ENCODE data around the gene EPS15. TPM values are rescaled to one million over a fixed set of nuclear protein-coding genes. Genes with fewer than 3 reads are reported as not detected.

EPS15 gene
- total RNA-seq, 1 donor from 2014 or later: 20.6 TPM

DNA sequence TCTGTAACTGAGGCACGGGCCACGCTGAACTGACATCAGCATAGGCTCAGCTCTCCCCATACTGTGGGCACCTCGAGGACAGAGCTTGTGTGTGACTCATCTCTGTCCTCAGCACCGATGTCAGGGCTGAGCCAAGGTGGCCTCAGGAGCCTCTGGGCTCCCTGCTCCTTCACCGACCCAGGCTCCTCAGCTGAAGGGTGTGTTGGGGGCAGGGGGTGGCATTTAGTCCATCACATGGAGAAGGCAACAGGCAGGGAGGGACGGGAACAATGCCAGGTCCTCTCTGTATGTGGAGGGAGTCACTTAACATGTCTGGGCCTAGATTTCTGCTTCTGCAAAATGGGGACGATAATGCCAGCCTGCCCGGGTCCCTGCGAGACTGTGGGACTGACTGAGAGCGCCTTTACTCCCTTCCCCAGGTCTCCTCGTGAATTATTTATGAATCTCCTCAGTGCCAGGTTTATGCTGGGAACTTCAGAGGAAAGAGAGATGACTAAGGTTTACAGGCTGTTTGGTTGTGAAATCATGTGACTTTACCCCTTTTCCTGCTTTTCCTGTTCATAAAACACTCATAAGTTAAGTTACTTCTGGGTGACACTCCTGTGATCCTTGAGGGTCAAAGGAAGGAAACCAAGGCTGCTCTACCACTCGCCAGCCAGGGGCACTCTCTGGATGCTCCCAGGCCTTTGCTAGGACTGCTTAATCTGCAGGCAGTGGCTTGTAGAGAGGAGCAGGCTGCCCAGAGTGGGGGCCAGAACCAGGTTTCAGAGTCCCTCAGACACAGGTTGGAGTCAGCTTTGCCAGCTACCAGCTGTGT lies 204.9 kb downstream of the EPS15 start:
- peak; percentile 93 for DNase-seq (ENCODE audit: low read depth)
- no peak overlapping the region for H3K4me3 ChIP-seq (ENCODE audit: low read depth, low read length)
- TF ChIP-seq, protein P1, sequence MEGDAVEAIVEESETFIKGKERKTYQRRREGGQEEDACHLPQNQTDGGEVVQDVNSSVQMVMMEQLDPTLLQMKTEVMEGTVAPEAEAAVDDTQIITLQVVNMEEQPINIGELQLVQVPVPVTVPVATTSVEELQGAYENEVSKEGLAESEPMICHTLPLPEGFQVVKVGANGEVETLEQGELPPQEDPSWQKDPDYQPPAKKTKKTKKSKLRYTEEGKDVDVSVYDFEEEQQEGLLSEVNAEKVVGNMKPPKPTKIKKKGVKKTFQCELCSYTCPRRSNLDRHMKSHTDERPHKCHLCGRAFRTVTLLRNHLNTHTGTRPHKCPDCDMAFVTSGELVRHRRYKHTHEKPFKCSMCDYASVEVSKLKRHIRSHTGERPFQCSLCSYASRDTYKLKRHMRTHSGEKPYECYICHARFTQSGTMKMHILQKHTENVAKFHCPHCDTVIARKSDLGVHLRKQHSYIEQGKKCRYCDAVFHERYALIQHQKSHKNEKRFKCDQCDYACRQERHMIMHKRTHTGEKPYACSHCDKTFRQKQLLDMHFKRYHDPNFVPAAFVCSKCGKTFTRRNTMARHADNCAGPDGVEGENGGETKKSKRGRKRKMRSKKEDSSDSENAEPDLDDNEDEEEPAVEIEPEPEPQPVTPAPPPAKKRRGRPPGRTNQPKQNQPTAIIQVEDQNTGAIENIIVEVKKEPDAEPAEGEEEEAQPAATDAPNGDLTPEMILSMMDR (conservative IDR thresholded peaks at IDR 0.05; ENCODE audit: low read depth, low read length): peak; percentile 6

DNA sequence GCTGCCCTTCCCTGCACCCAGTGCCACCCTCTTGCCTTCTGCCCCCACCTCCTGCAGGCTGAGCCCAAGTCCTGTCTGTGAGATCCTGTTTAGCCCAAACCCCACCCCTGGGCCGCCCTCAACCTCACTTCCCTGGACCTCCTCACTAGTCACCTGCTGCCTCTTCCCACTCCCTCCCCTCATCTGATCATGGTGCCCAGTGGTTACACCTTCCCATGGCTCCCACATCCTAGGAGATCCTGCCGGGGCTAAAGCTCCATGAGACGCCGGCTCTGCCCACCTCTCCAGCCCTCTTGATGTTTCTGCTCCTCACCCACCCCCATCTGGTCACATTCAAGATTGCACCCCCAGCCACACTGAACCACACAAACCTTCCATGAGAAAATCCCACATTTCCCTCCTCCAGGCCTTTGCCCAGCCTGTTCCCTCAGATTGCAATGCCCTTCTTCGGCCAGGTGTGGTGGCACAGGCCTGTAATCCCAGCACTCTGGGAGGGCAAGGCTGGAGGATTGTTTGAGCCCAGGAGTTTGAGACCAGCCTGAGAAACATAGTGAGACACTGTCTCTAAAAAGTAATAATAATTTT lies 205.7 kb downstream of the EPS15 start:
- no peak for DNase-seq (ENCODE audit: low read depth)
- TF ChIP-seq, protein P1 (conservative IDR thresholded peaks at IDR 0.05; ENCODE audit: low read depth, low read length): peak; percentile 49

DNA sequence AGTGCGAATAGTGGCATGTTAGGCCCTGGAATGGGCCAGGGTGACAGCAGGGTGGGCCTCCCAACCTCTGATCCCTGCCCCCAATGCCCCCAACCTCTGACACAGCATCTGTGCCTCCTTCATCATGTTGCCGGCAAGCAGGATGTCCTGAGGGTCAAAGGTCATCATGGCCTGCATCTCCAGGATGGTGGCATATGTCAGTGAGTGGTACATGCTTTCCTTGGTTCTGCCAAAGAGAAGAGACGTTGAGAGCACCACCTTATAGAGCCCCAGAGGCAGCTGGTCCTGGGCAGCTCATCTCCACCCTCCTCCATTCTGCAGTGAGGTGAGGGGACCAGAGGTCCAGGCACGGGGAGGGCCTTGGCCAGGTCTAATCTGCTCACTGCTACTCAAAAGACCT lies 206.3 kb downstream of the EPS15 start:
- TF ChIP-seq, protein P1 (conservative IDR thresholded peaks at IDR 0.05; ENCODE audit: low read depth, low read length): no peak
- H3K4me3 ChIP-seq (ENCODE audit: low read depth, low read length): no peak overlapping the region
- DNase-seq (ENCODE audit: low read depth): no peak

More for the DNA sequence above, 205.7 kb downstream of the EPS15 start:
- no peak overlapping the region for H3K4me3 ChIP-seq (ENCODE audit: low read depth, low read length)

DNA sequence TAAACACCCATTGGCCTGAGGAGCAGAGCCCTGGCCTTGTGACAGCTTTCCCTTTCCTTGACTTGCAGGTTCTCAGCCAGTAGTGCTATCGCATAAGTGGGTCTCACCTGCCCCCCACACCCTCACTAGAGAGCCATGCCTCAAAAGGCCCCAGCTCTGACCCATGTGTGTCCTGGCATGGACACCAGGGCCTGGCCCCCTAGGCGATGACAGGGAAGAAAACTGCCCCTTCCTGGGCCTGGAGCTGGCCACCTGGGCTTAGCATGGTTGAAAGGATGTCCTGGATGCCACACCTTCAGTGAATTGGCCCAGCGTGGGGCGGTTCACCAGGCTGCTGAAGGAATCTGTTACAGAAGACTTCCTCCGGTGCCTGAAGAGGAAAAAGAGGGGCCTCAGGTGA lies 207.2 kb downstream of the EPS15 start:
- TF ChIP-seq, protein P1 (conservative IDR thresholded peaks at IDR 0.05; ENCODE audit: low read depth, low read length): no peak
- DNase-seq (ENCODE audit: low read depth): no peak
- H3K4me3 ChIP-seq (ENCODE audit: low read depth, low read length): no peak overlapping the region

DNA sequence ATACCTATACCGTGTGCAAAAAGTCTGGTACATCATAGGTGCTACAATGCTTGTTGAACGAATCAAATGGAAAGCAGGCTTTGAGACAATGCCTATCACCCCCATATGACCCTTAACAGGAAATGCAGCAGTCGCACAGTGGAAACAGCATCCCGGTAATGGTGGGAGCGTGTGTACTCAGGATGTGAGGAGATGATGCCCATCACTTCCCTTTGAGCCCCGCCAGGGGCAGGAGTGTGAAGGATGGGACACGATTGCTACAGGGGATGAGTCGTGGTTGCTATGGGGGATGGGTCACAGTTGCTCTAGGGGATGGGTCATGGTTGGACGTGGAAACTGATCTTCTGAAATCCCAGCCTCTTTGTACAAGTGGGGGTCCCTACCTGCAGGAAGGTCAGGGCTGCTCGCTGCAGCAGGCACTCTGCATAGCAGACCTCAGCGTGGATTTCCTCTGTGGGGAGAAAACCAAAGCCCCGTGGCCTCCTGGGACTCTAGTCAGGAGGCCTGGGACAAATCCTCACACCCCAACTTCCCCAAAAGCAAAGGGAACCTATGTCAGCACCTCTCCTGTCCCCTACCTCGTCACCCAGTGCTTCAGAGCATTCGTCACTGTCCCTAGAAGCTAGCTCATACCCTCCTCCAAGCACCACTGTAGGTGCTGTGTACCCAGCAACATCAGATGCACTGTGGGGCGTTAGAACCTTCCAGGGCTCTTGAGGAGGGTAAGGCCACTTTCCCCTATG lies 208.0 kb downstream of the EPS15 start:
- no peak for DNase-seq (ENCODE audit: low read depth)
- TF ChIP-seq, protein P1 (conservative IDR thresholded peaks at IDR 0.05; ENCODE audit: low read depth, low read length): no peak
- no peak overlapping the region for H3K4me3 ChIP-seq (ENCODE audit: low read depth, low read length)

DNA sequence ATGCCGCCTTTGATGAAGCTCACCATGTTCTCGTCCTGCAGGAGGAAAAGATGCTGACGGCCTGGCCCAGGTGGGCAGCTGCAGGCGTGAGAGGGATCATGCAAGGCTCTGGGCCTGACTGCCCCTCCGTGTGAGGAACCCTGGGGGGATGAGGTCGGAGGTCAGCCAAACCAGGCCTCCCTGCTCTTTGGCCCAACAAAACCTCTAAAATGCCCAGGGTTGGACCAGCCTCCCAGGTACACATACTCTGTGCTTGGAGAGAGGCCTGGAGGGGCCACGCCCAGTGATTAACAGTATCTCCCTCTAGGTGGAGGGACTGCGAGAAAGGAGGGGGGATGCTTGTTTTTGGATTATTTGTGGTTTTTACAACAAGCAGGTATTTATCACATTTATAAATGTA lies 209.8 kb downstream of the EPS15 start:
- no peak for DNase-seq (ENCODE audit: low read depth)
- H3K4me3 ChIP-seq (ENCODE audit: low read depth, low read length): no peak overlapping the region
- TF ChIP-seq, protein P1 (conservative IDR thresholded peaks at IDR 0.05; ENCODE audit: low read depth, low read length): no peak

Measured in epithelial cell of proximal tubule (primary cell).